ENCODE measurements around the gene INAVA.

- no peak for TF ChIP-seq ZFP36 (IDR thresholded peaks at IDR 0.05; ENCODE audit: borderline replicate concordance, partially characterized antibody)
- TF ChIP-seq CTCF (IDR thresholded peaks at IDR 0.05): no peak
- no peak for TF ChIP-seq NFE2L2 (conservative IDR thresholded peaks at IDR 0.05; ENCODE audit: low read length)
- TF ChIP-seq RFX5 (IDR thresholded peaks at IDR 0.05): no peak
- no peak for TF ChIP-seq FOSL2 (IDR thresholded peaks at IDR 0.05)
- TF ChIP-seq FOSL2 (CRISPR knock-in tag; IDR thresholded peaks at IDR 0.05): no peak
- no peak for TF ChIP-seq MAX (IDR thresholded peaks at IDR 0.05)
- no peak for TF ChIP-seq ZSCAN20 (CRISPR knock-in tag; IDR thresholded peaks at IDR 0.05)
- TF ChIP-seq POLR2A (IDR thresholded peaks at IDR 0.05; ENCODE audit: low read length): no peak
- no peak for TF ChIP-seq RCOR1 (IDR thresholded peaks at IDR 0.05; ENCODE audit: low read depth, low read length)
Observed at GRCh38 chr1:200909757-200910239, 15.1 kb downstream of the INAVA start.
